Liver (tissue), 9 donors: ENCODE measurements around the gene USP43. TPM values are rescaled to one million over a fixed set of nuclear protein-coding genes. Genes with fewer than 3 reads are reported as not detected.
A peak's percentile ranks its signal among the peaks of the same experiment; 100 is the strongest.

Source experiments
- DNase-seq: peaks from one replicate; pipeline ENCODE4 v3.0.0-alpha.2; 2017; ENCODE audit warnings: low spot score
- H3K27ac ChIP-seq, 2 donors: one replicate each; pipeline ENCODE4 v1.7.0; 2013; ENCODE audit warnings: inconsistent platforms in 2 of 2, low read length in 2 of 2, control low read depth in 1 of 2, low read depth in 1 of 2, mild to moderate bottlenecking in 1 of 2
- H3K27me3 ChIP-seq, 4 donors: one replicate each; pipeline versions ENCODE4 v1.6.1 to v1.7.0; 2013; ENCODE audit warnings: low read length in 3 of 4, inconsistent platforms in 1 of 4, mild to moderate bottlenecking in 1 of 4, moderate library complexity in 1 of 4; ENCODE audit not compliant: control insufficient read depth in 4 of 4, insufficient read depth in 4 of 4
- H3K36me3 ChIP-seq, 4 donors: one replicate each; pipeline versions ENCODE4 v1.6.1 to v1.7.0; 2013; ENCODE audit warnings: low read length in 3 of 4, mild to moderate bottlenecking in 3 of 4, low read depth in 1 of 4, moderate library complexity in 1 of 4; ENCODE audit not compliant: control insufficient read depth in 4 of 4, insufficient read depth in 3 of 4
- H3K4me1 ChIP-seq, 4 donors: one replicate each; pipeline versions ENCODE4 v1.6.1 to v1.7.0; 2013; ENCODE audit warnings: low read length in 3 of 4, mild to moderate bottlenecking in 3 of 4, moderate library complexity in 1 of 4; ENCODE audit not compliant: control insufficient read depth in 4 of 4, insufficient read depth in 4 of 4
- H3K4me3 ChIP-seq, 3 donors: one replicate each; pipeline versions ENCODE4 v1.6.1 to v1.7.0; 2013; ENCODE audit warnings: low read length in 3 of 3, control low read depth in 1 of 3, low read depth in 1 of 3, mild to moderate bottlenecking in 1 of 3
- H3K9ac ChIP-seq, 2 donors: one replicate each; pipeline ENCODE4 v1.7.0; 2013; ENCODE audit warnings: low read length in 2 of 2, mild to moderate bottlenecking in 2 of 2, moderate library complexity in 2 of 2, control low read depth in 1 of 2, low read depth in 1 of 2
- H3K9me3 ChIP-seq, 4 donors: one replicate each; pipeline versions ENCODE4 v1.6.1 to v1.7.0; 2013; ENCODE audit warnings: low read length in 3 of 4; ENCODE audit not compliant: control insufficient read depth in 4 of 4
- ATF3 ChIP-seq: IDR thresholded peaks from 2 replicates; pipeline ENCODE4 v1.6.1; 2016; ENCODE audit warnings: antibody characterized with exemption
- CTCF ChIP-seq: fragments of 150-350 bp; IDR thresholded peaks from 2 replicates; pipeline ENCODE4 v1.5.1; 2017; ENCODE audit warnings: improper control_type of control experiment, low read depth, low read length; ENCODE audit not compliant: missing input control
- EGR1 ChIP-seq, 2 donors: IDR thresholded peaks; 2 replicates each; pipeline ENCODE4 v1.6.1; 2016 to 2018; ENCODE audit warnings: antibody characterized with exemption in 2 of 2, low read depth in 2 of 2
- FOXA1 ChIP-seq: IDR thresholded peaks from 2 replicates; pipeline ENCODE4 v1.6.1; 2016; ENCODE audit warnings: antibody characterized with exemption
- FOXA2 ChIP-seq: IDR thresholded peaks from 2 replicates; pipeline ENCODE4 v1.6.1; 2016; ENCODE audit warnings: antibody characterized with exemption
- GABPA ChIP-seq, 2 donors: IDR thresholded peaks in 1 of 2; conservative IDR thresholded peaks in 1 of 2; 2 replicates each; pipeline ENCODE4 v1.6.1; 2016; ENCODE audit warnings: antibody characterized with exemption in 2 of 2, mild to moderate bottlenecking in 1 of 2, moderate library complexity in 1 of 2
- HNF4A ChIP-seq, 2 donors: conservative IDR thresholded peaks; 2 replicates each; pipeline ENCODE4 v1.6.1; 2016; ENCODE audit warnings: antibody characterized with exemption in 2 of 2, mild to moderate bottlenecking in 2 of 2
- JUND ChIP-seq, 2 donors: IDR thresholded peaks; 2 replicates each; pipeline ENCODE4 v1.6.1; 2016; ENCODE audit warnings: antibody characterized with exemption in 2 of 2
- MAX ChIP-seq: IDR thresholded peaks from 2 replicates; pipeline ENCODE4 v1.6.1; 2016; ENCODE audit warnings: antibody characterized with exemption
- NR2F2 ChIP-seq: IDR thresholded peaks from 2 replicates; pipeline ENCODE4 v1.6.1; 2016; ENCODE audit warnings: antibody characterized with exemption
- RAD21 ChIP-seq, 2 donors: IDR thresholded peaks; 2 replicates each; pipeline ENCODE4 v1.6.1; 2016; ENCODE audit warnings: antibody characterized with exemption in 2 of 2, mild to moderate bottlenecking in 2 of 2
- REST ChIP-seq: IDR thresholded peaks from 2 replicates; pipeline ENCODE4 v1.6.1; 2016; ENCODE audit warnings: antibody characterized with exemption, mild to moderate bottlenecking
- RXRA ChIP-seq, 2 donors: IDR thresholded peaks; 2 replicates each; pipeline ENCODE4 v1.6.1; 2017 to 2018; ENCODE audit warnings: antibody characterized with exemption in 2 of 2, mild to moderate bottlenecking in 1 of 2
- SP1 ChIP-seq: IDR thresholded peaks from 2 replicates; pipeline ENCODE4 v1.6.1; 2018; ENCODE audit warnings: antibody characterized with exemption, mild to moderate bottlenecking
- TAF1 ChIP-seq: conservative IDR thresholded peaks from 2 replicates; pipeline ENCODE4 v1.6.1; 2016; ENCODE audit warnings: antibody characterized with exemption, mild to moderate bottlenecking
- ZBTB33 ChIP-seq: IDR thresholded peaks from 2 replicates; pipeline ENCODE4 v1.6.1; 2016; ENCODE audit warnings: antibody characterized with exemption
- WGBS: extraction: QIAGEN DNeasy Blood & Tissue Kit; methylation state at CpG from one replicate; pipeline ENCODE4 v1.1.7; 2013; 5-methylcytosine and 5-hydroxymethylcytosine counted together
- polyA plus RNA-seq, 2 donors: library from polyadenylated mRNA; stranded (reverse) in 1 of 2; unstranded in 1 of 2; fragments of 200-250 nt in 1 of 2; fragments of >200 nt in 1 of 2; fragmentation: Nextera tagmentation in 1 of 2; extraction: Ambion mirVana in 1 of 2; gene quantifications; one replicate each; pipeline versions ENCODE4 v1.2.1 to v1.2.3, GENCODE V29; 2013 to 2015
- total RNA-seq, 2 donors: library from RNA; depleted of rRNA; stranded (reverse); fragments of >200 nt; gene quantifications; one replicate each; pipeline ENCODE4 v1.2.3, GENCODE V29; 2014
- donor health status: healthy.
- donor health status: healthy.
- donor health status: healthy.
- donor health status: healthy.
- donor health status: healthy.

Gene USP43
- total and polyA plus RNA-seq, 4 donors = 0.42 to 7.4 (median 0.94) TPM

GRCh38 chr17:9750524-9750923 lies 105.2 kb downstream of the USP43 start:
- Histone ChIP-seq H3K4me3 (no peak overlapping the region), H3K9ac (no peak overlapping the region), H3K4me1 (no peaks in the 10 kb centered on the region), H3K27ac (no peak overlapping the region), H3K27me3 (peaks cover 0 to 2% (median 0%) of the 10 kb centered on the region in 4 donors), H3K9me3 (no peaks in the 10 kb centered on the region), H3K36me3 (no peaks in the 10 kb centered on the region)
- WGBS = 56% methylated on average over 9 of the region's 9 CpGs
- no peak for DNase-seq
- no peak for TF ChIP-seq TAF1
- TF ChIP-seq NR2F2 = peak; percentile 83

GRCh38 chr17:9755083-9755482 lies 109.8 kb downstream of the USP43 start:
- WGBS = 76% methylated on average over 3 of the region's 3 CpGs
- Histone ChIP-seq H3K4me3 (no peak overlapping the region), H3K27me3 (peaks cover 0 to 2% (median 0%) of the 10 kb centered on the region in 4 donors)

More at GRCh38 chr17:9755083-9755482, 109.8 kb downstream of the USP43 start:
- no peak for DNase-seq
- TF ChIP-seq RXRA (IDR thresholded peaks at IDR 0.05) (no peak), HNF4A (conservative IDR thresholded peaks at IDR 0.05) (no peak), NR2F2 (no peak), TAF1 (no peak), ZBTB33 (no peak), JUND (IDR thresholded peaks at IDR 0.05) (no peak), REST (no peak), GABPA (IDR thresholded peaks at IDR 0.05 in 1 of 2, conservative IDR thresholded peaks at IDR 0.05 in 1 of 2) (no peak), FOXA1 (no peak), ATF3 (no peak), RAD21 (IDR thresholded peaks at IDR 0.05) (no peak), MAX (no peak), CTCF (no peak), SP1 (no peak), FOXA2 (no peak), EGR1 (IDR thresholded peaks at IDR 0.05; ENCODE audit: low read depth in 2 of 2) (no peak)
- H3K27ac ChIP-seq = no peak overlapping the region
- no peaks in the 10 kb centered on the region for H3K4me1 ChIP-seq
- no peak overlapping the region for H3K9ac ChIP-seq
- H3K36me3 ChIP-seq = no peaks in the 10 kb centered on the region
- no peaks in the 10 kb centered on the region for H3K9me3 ChIP-seq
